GM19468 (cell line): ENCODE results near the gene ARHGAP28.

ENCODE experiments used
- ATAC-seq: cut with Tn5 transposase; IDR thresholded peaks from one replicate; pipeline ENCODE4 v1.9.1; 2021; ENCODE audit warnings: mild to moderate bottlenecking, moderate library complexity, moderate number of reproducible peaks; ENCODE audit not compliant: unreplicated experiment; ENCODE audit errors: extremely low read depth

The ARHGAP28 gene

DNA sequence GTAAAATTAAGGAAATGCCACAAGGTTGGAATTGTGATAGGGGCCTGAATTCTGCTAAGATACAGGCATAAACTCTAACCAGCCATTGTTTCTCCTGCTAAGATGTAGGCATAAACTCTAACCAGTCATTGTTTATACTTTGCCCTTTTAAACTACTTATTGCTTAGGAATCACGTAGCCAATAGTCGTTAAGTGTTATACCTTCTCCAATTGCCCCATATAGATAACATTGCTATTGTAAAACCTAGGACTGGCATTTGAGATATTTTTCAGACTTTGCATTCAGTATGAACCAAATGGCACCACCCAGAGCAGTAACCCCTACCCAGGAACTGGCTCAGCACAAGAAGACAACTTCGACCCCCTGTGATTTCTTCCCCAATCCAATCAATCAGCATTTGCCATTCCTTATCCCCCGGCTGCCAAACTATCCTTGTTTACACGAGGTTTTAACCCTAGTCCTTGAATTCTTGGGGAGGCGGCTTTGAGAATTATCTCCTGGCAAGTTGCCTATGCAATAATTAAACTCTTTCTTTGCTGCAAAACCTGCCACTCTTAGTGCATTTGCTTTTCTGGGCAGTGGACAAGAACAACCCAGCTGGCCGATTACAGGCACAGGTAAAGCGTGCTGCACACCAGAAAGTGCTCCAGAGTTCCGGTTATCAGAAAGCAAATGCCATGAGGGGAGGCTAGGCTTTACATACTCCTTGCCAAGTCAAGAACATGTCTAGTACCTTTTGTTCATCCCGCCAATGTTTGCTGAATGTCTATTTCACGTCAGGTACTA is 220.5 kb downstream of the ARHGAP28 start:
- ATAC-seq: no peak

DNA sequence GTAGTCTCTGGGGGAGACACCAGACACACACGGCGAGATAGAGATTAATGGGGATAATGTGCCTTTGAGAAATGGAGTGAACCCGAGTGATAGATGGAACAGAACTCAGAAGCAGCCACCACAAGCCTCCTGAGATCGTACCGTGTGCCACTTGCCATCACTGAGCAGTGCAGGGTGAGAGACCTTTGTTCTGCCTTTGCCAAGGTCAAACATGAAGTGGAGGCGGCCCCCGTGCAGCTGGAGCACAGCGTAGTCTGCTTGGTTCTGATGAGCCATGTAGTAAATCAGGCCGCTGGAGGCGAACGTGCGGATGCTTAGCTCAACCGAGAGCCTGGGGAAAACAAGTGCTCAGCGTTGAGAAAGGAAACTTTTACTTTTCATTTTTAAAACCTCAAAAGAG is 221.1 kb downstream of the ARHGAP28 start:
- ATAC-seq: no peak

DNA sequence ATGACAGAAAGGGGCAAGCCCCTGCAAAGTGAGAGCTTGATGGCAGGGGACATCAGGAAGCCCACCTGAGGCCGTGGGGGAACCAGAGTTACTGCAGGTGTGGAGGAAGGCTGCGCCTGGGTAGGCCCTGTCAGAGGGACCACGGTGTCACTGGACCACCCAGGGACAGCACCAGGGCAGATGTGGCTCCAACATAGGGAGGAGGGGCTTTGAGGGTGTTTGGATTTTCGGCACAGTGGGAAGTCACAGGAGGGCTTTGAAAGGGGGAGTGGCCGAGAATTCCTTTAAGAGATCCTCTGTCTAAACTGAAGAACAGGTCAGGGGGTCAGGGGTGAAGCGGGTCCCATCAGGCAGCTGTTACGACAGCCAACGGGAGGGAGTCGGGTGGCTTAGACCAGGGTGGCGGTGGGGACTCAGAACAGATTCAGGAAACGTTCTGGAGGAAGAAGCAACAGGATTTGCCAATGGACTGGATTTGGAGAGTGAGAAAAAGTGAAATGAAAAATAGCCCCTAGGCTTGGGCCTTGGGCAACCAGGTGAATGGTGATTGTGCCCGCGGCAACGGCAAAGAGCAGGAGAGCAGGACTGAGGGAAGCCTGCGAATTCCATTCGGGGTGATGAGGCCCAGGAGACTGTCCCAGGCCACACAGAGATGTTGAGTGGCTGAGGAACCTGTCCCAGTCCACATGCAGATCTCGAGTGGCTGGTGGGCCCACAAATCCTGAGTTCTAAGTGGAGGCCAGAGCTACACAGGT is 222.0 kb downstream of the ARHGAP28 start:
- no peak for ATAC-seq

DNA sequence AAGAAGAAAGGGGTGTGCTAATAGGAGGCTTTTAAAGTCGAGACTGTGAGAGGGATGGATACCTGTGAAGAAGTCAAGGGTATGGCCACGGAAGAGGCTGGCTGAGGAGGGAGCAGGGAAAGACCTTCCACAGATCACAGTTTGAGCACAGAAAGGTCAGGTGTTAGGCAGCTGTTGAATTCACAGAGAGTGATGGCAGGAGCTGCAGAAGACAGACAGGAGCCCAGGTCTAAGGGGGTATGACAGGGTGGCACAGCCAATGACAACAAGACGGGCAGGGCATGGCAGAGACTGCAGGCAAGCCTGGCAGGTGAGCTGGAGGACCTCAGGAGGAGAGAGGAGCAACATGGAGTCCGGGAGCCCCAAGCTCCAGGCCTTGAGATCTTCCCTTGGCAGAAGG is 225.0 kb downstream of the ARHGAP28 start:
- ATAC-seq: no peak

DNA sequence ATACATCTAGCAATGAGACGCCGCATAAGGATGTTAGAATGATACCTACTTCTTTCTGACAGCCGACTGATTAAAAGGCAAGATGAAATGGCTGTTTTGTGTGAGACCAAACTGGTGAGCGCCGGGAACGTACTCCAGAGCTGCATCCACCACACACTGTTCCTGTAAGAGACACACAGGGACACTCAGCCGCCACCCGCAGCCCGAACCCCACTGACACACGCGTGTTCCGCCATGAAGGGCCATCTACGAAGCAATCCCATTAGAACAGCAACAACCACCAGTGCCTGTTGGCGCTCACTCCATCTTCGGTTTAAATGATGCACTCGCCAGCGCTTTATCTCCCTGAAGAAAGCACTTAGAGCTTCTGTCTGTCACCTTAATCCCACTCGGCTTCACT is 225.8 kb downstream of the ARHGAP28 start:
- no peak for ATAC-seq

DNA sequence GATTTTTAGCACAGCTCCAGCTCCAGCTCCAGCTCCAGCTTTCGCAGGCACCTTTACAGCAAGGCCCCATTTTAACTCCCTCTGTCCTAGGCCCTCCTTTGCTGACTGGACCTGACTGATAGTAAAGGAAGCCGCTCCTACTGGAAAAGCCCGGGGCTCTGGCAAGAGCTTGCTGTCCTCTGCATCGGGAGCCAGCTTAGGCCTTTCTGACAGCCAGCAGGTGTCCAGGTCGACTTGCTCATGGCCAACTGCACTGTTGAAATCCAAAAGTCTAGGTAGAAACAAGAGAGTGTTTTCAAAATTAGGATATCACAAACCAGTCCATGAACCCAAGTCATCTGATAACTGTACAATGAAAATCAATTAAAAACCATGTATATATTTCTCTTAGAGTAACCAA is 227.0 kb downstream of the ARHGAP28 start:
- ATAC-seq: no peak

DNA sequence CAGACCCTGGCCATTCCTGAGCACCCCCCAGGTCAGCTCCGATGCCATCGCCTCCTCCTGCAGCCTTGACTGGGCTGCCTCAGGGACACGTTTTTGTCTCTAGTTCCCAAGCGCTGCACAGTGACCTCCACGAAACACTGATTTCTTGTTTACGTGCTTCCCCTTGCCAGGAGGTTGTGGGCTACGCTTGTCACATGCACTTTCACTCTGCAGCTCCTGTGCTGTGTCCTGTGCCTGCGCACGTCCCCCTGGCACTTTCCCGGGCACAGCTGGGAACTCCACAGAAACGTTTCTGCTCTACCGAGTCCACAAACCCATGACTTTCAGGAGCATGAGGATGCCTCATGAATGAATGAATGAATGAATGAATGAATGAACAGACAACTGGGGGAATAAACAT is 227.5 kb downstream of the ARHGAP28 start:
- ATAC-seq: no peak

DNA sequence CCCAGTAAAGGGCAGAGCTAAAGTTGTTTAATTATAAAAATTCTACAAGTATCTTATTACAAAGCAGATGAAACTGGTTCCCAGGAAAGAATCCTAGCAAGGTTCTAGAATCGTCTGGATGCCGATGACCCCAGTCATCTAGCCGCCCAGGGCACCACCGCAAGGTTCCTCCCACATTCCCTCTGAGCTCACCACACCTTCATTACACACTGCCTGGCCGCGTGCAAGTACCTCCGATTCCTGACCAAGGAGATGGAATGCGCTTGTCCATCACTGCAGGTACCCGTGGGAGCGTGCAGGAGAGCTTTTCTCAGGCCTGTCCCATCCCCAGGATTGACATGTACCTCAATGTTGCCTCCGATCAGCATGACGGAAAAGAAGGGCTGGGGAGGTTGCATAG is 229.6 kb downstream of the ARHGAP28 start:
- no peak for ATAC-seq

DNA sequence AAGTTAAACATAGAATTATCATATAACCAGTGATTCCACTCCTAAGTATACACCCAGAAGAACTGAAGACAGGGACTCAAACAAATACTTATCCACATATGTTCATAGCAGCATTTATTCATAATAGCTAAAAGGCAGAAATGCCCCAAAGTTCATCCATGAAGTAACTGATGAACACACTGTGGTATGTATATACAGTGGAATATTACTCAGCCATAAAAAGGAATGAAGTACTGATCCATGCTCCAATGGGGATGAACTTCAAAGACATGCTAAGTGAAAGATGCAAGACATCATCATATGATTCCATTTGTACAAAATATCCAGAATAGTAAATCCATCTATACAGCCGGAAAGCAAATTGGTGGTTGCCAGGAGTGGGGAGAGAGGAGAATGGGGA is 230.6 kb downstream of the ARHGAP28 start:
- ATAC-seq: no peak

DNA sequence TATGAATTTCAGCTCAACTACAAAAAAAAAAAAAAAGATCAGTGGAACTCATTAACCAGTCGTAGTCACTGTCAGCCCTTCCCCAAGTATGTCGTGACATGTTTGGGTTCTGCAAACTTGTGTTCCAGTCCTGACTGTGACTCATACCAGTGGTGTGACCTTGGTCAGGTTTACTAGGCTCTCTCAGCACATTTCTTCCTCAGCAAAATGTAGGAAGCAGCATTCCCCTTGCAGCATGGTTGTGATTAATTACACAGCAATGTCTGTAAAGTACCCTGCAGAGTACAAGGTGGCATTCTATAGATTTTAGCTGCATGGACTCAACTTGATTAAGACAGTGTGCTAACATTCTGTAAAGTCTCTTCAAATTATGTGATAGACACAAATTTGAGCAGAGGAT is 231.1 kb downstream of the ARHGAP28 start:
- ATAC-seq: no peak

DNA sequence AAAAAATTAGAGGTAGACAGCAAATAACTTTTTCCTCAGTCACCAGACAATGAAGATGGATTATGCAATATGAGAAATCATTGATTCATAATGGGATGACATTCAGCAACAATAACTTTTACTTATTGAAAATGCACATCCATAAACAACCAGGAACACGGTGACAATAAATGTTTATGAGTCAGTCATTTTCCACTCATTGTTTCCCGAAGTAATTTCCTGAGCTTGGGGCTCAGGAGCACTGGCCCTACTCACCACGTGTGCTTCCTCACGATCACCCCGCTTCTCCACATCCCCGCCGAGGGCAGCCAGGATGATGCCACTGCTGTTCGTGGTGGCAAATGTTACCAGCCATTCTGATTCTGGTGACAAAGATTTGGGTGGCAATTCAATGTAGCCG is 231.8 kb downstream of the ARHGAP28 start:
- no peak for ATAC-seq

DNA sequence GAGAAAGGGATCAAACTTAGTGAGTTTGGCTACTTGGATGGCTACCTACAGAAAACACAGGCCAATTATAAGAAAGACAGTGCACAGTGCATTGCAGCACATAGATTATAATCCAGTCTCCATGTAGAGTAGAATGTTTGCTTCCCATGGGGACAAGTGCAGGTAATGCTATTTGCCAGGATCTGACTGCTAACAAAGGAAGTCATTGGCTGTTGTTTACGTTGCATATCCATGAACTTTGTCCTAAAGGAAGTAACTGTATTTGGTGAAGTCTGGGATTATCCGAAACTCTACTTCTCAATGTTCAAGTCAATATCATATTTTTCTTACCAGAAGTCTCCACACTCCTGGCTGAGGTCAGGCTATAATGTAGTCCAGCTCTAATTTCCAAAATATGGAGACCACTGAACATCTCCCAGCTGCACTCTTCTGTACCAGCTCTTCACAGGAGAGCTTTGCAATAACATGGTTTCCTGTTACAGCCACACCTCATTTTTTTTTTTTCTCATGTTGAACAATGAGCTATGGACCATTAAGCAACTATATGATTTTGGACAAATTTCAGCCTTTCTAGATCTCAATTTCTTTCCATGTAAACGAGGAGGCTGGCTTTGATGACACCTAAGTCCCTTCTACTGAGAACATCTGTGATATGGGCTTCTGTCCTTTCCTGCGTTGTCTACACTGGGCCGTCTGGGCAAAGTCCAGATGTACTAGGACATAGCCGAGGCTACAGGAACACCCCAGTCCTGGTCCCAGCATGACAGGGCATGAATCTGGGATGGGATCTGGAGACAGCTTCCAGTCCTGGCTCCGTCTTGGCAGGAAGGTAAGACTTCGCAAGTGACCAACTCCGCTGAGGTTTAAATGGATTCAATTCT is 233.3 kb downstream of the ARHGAP28 start:
- ATAC-seq: no peak

DNA sequence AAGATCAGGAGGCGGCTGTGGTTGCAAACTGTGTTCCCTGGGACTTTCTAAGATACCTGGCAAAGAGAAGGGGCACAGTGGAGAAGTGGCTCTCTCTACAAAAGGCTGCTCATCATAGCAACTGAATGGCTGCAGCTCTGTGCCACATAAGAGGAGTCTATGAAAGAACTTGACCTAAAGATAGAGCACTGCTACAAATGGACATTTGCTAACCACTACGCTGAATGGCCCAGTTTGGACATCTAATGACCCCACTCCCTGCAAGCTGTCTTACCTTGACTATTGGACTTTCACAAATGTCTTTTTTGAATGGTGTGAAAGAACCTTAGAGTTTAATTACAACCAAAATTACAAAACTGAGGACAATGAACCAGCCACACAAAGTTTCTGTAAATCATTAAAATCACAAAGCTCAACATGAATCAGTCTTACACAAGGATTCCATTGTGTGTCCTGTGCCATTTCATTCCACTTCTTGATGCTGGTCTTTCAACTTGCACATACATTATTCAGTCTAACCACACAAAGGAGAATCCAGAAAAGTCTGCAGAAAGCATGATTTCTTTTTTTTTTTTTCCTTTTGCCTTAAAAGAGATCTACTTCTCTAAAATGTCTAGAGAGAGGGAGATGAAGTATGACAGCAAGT is 234.1 kb downstream of the ARHGAP28 start:
- ATAC-seq: no peak
